ENCODE results near the gene CNTN5. TPM values are rescaled to one million over a fixed set of nuclear protein-coding genes. Genes with fewer than 3 reads are reported as not detected.
"Not testable (repeated sequence)": the region's sequence is repeated elsewhere in the genome, so short reads cannot be mapped to it uniquely, and the experiment has no call there.

CNTN5 gene
- total and polyA plus RNA-seq, 2 donors, result 0.07 to 0.14 TPM

- H3K27me3 ChIP-seq (ENCODE audit: control insufficient read depth in 2 of 2, insufficient read depth in 1 of 2, low read length in 1 of 2), result no peaks in the 10 kb centered on the region
These were observed 254.8 kb downstream of the CNTN5 start for GRCh38 chr11:99275521-99275920.

GRCh38 chr11:99277281-99277680, 256.5 kb downstream of the CNTN5 start:
- H3K4me3 ChIP-seq (ENCODE audit: low read length in 2 of 2), result no peak overlapping the region
- no peaks in the 10 kb centered on the region for H3K27me3 ChIP-seq (ENCODE audit: control insufficient read depth in 2 of 2, insufficient read depth in 1 of 2, low read length in 1 of 2)
- H3K9me3 ChIP-seq (ENCODE audit: control insufficient read depth in 2 of 2, insufficient read depth in 1 of 2, low read length in 1 of 2), result no peaks in the 10 kb centered on the region
- 8% methylated on average over 1 of the region's 1 CpG for WGBS
- H3K36me3 ChIP-seq (ENCODE audit: control insufficient read depth in 2 of 2, insufficient read depth in 2 of 2, low read length in 1 of 2), result no peaks in the 10 kb centered on the region
- DNase-seq (ENCODE audit: low read depth in 6 of 9, low spot score in 9 of 9), result no peak
- no peaks in the 10 kb centered on the region for H3K4me1 ChIP-seq (ENCODE audit: control insufficient read depth in 2 of 2, insufficient read depth in 2 of 2, low read length in 2 of 2)
- H3K27ac ChIP-seq (ENCODE audit: low read depth in 1 of 2, low read length in 1 of 2), result no peak overlapping the region

More at GRCh38 chr11:99275521-99275920, 254.8 kb downstream of the CNTN5 start:
- H3K4me3 ChIP-seq (ENCODE audit: low read length in 2 of 2), result no peak overlapping the region
- no peak for DNase-seq (ENCODE audit: low read depth in 6 of 9, low spot score in 9 of 9)
- no peaks in the 10 kb centered on the region for H3K9me3 ChIP-seq (ENCODE audit: control insufficient read depth in 2 of 2, insufficient read depth in 1 of 2, low read length in 1 of 2)
- 91% methylated on average over 2 of the region's 2 CpGs for WGBS
- H3K36me3 ChIP-seq (ENCODE audit: control insufficient read depth in 2 of 2, insufficient read depth in 2 of 2, low read length in 1 of 2), result no peaks in the 10 kb centered on the region
- H3K4me1 ChIP-seq (ENCODE audit: control insufficient read depth in 2 of 2, insufficient read depth in 2 of 2, low read length in 2 of 2), result no peaks in the 10 kb centered on the region
- no peak overlapping the region for H3K27ac ChIP-seq (ENCODE audit: low read depth in 1 of 2, low read length in 1 of 2)

- Histone ChIP-seq H3K27ac (ENCODE audit: low read depth in 1 of 2, low read length in 1 of 2) (no peak overlapping the region), H3K4me3 (ENCODE audit: low read length in 2 of 2) (no peak overlapping the region), H3K9me3 (ENCODE audit: control insufficient read depth in 2 of 2, insufficient read depth in 1 of 2, low read length in 1 of 2) (no peaks in the 10 kb centered on the region), H3K36me3 (ENCODE audit: control insufficient read depth in 2 of 2, insufficient read depth in 2 of 2, low read length in 1 of 2) (no peaks in the 10 kb centered on the region), H3K4me1 (ENCODE audit: control insufficient read depth in 2 of 2, insufficient read depth in 2 of 2, low read length in 2 of 2) (no peaks in the 10 kb centered on the region), H3K27me3 (ENCODE audit: control insufficient read depth in 2 of 2, insufficient read depth in 1 of 2, low read length in 1 of 2) (no peaks in the 10 kb centered on the region)
- no peak for DNase-seq (ENCODE audit: low read depth in 6 of 9, low spot score in 9 of 9)
These were observed 258.5 kb downstream of the CNTN5 start for GRCh38 chr11:99279266-99279665.

- Histone ChIP-seq H3K9me3 (ENCODE audit: control insufficient read depth in 2 of 2, insufficient read depth in 1 of 2, low read length in 1 of 2) (no peaks in the 10 kb centered on the region), H3K36me3 (ENCODE audit: control insufficient read depth in 2 of 2, insufficient read depth in 2 of 2, low read length in 1 of 2) (no peaks in the 10 kb centered on the region), H3K4me3 (ENCODE audit: low read length in 2 of 2) (no peak overlapping the region), H3K27ac (ENCODE audit: low read depth in 1 of 2, low read length in 1 of 2) (no peak overlapping the region), H3K4me1 (ENCODE audit: control insufficient read depth in 2 of 2, insufficient read depth in 2 of 2, low read length in 2 of 2) (no peaks in the 10 kb centered on the region), H3K27me3 (ENCODE audit: control insufficient read depth in 2 of 2, insufficient read depth in 1 of 2, low read length in 1 of 2) (no peaks in the 10 kb centered on the region)
- 93% methylated on average over 1 of the region's 1 CpG for WGBS
- DNase-seq (ENCODE audit: low read depth in 6 of 9, low spot score in 9 of 9), result no peak
These were observed 260.6 kb downstream of the CNTN5 start for GRCh38 chr11:99281331-99281730.

- not testable (repeated sequence) for H3K27me3 ChIP-seq (ENCODE audit: control insufficient read depth in 2 of 2, insufficient read depth in 1 of 2, low read length in 1 of 2)
- 71% methylated on average over 8 of the region's 8 CpGs for WGBS
These were observed 277.2 kb downstream of the CNTN5 start for GRCh38 chr11:99297925-99298324.

GRCh38 chr11:99307510-99308088, 286.9 kb downstream of the CNTN5 start:
- Histone ChIP-seq H3K4me1 (ENCODE audit: control insufficient read depth in 2 of 2, insufficient read depth in 2 of 2, low read length in 2 of 2) (no peaks in the 10 kb centered on the region), H3K27ac (ENCODE audit: low read depth in 1 of 2, low read length in 1 of 2) (no peak overlapping the region), H3K36me3 (ENCODE audit: control insufficient read depth in 2 of 2, insufficient read depth in 2 of 2, low read length in 1 of 2) (no peaks in the 10 kb centered on the region), H3K4me3 (ENCODE audit: low read length in 2 of 2) (no peak overlapping the region), H3K27me3 (ENCODE audit: control insufficient read depth in 2 of 2, insufficient read depth in 1 of 2, low read length in 1 of 2) (no peaks in the 10 kb centered on the region), H3K9me3 (ENCODE audit: control insufficient read depth in 2 of 2, insufficient read depth in 1 of 2, low read length in 1 of 2) (no peaks in the 10 kb centered on the region)
- WGBS, result 79% methylated on average over 3 of the region's 3 CpGs
- no peak for DNase-seq (ENCODE audit: low read depth in 6 of 9, low spot score in 9 of 9)

More at GRCh38 chr11:99297925-99298324, 277.2 kb downstream of the CNTN5 start:
- not testable (repeated sequence) for DNase-seq (ENCODE audit: low read depth in 6 of 9, low spot score in 9 of 9); H3K36me3 ChIP-seq (ENCODE audit: control insufficient read depth in 2 of 2, insufficient read depth in 2 of 2, low read length in 1 of 2); H3K4me3 ChIP-seq (ENCODE audit: low read length in 2 of 2); H3K27ac ChIP-seq (ENCODE audit: low read depth in 1 of 2, low read length in 1 of 2); H3K9me3 ChIP-seq (ENCODE audit: control insufficient read depth in 2 of 2, insufficient read depth in 1 of 2, low read length in 1 of 2); H3K4me1 ChIP-seq (ENCODE audit: control insufficient read depth in 2 of 2, insufficient read depth in 2 of 2, low read length in 2 of 2)

- H3K36me3 ChIP-seq (ENCODE audit: control insufficient read depth in 2 of 2, insufficient read depth in 2 of 2, low read length in 1 of 2), result no peaks in the 10 kb centered on the region
- no peaks in the 10 kb centered on the region for H3K9me3 ChIP-seq (ENCODE audit: control insufficient read depth in 2 of 2, insufficient read depth in 1 of 2, low read length in 1 of 2)
- no peak for DNase-seq (ENCODE audit: low read depth in 6 of 9, low spot score in 9 of 9)
- H3K4me1 ChIP-seq (ENCODE audit: control insufficient read depth in 2 of 2, insufficient read depth in 2 of 2, low read length in 2 of 2), result no peaks in the 10 kb centered on the region
- no peaks in the 10 kb centered on the region for H3K27me3 ChIP-seq (ENCODE audit: control insufficient read depth in 2 of 2, insufficient read depth in 1 of 2, low read length in 1 of 2)
- WGBS, result 94% methylated on average over 1 of the region's 1 CpG
- H3K27ac ChIP-seq (ENCODE audit: low read depth in 1 of 2, low read length in 1 of 2), result no peak overlapping the region
- H3K4me3 ChIP-seq (ENCODE audit: low read length in 2 of 2), result no peak overlapping the region
These were observed 291.1 kb downstream of the CNTN5 start for GRCh38 chr11:99311870-99312269.

- DNase-seq (ENCODE audit: low read depth in 6 of 9, low spot score in 9 of 9), result no peak
- H3K27ac ChIP-seq (ENCODE audit: low read depth in 1 of 2, low read length in 1 of 2), result no peak overlapping the region
- no peaks in the 10 kb centered on the region for H3K9me3 ChIP-seq (ENCODE audit: control insufficient read depth in 2 of 2, insufficient read depth in 1 of 2, low read length in 1 of 2)
- H3K27me3 ChIP-seq (ENCODE audit: control insufficient read depth in 2 of 2, insufficient read depth in 1 of 2, low read length in 1 of 2), result no peaks in the 10 kb centered on the region
- H3K4me3 ChIP-seq (ENCODE audit: low read length in 2 of 2), result no peak overlapping the region
- no peaks in the 10 kb centered on the region for H3K36me3 ChIP-seq (ENCODE audit: control insufficient read depth in 2 of 2, insufficient read depth in 2 of 2, low read length in 1 of 2)
- WGBS, result 77% methylated on average over 13 of the region's 13 CpGs
- H3K4me1 ChIP-seq (ENCODE audit: control insufficient read depth in 2 of 2, insufficient read depth in 2 of 2, low read length in 2 of 2), result no peaks in the 10 kb centered on the region
These were observed 296.2 kb downstream of the CNTN5 start for GRCh38 chr11:99316776-99317520.

GRCh38 chr11:99320769-99321290, 300.1 kb downstream of the CNTN5 start:
- Histone ChIP-seq H3K27me3 (ENCODE audit: control insufficient read depth in 2 of 2, insufficient read depth in 1 of 2, low read length in 1 of 2) (no peaks in the 10 kb centered on the region), H3K4me1 (ENCODE audit: control insufficient read depth in 2 of 2, insufficient read depth in 2 of 2, low read length in 2 of 2) (no peaks in the 10 kb centered on the region), H3K4me3 (ENCODE audit: low read length in 2 of 2) (no peak overlapping the region), H3K9me3 (ENCODE audit: control insufficient read depth in 2 of 2, insufficient read depth in 1 of 2, low read length in 1 of 2) (no peaks in the 10 kb centered on the region), H3K36me3 (ENCODE audit: control insufficient read depth in 2 of 2, insufficient read depth in 2 of 2, low read length in 1 of 2) (no peaks in the 10 kb centered on the region), H3K27ac (ENCODE audit: low read depth in 1 of 2, low read length in 1 of 2) (no peak overlapping the region)
- WGBS, result 75% methylated on average over 4 of the region's 4 CpGs
- DNase-seq (ENCODE audit: low read depth in 6 of 9, low spot score in 9 of 9), result no peak

Data from thymus (tissue), 11 donors.